GM18498 (cell line): ENCODE measurements around the gene RPS21.

ENCODE experiments used
- ATAC-seq: cut with Tn5 transposase; IDR thresholded peaks from one replicate; pipeline ENCODE4 v1.9.1; 2021; ENCODE audit warnings: mild to moderate bottlenecking, moderate library complexity; ENCODE audit not compliant: unreplicated experiment

The RPS21 gene

DNA sequence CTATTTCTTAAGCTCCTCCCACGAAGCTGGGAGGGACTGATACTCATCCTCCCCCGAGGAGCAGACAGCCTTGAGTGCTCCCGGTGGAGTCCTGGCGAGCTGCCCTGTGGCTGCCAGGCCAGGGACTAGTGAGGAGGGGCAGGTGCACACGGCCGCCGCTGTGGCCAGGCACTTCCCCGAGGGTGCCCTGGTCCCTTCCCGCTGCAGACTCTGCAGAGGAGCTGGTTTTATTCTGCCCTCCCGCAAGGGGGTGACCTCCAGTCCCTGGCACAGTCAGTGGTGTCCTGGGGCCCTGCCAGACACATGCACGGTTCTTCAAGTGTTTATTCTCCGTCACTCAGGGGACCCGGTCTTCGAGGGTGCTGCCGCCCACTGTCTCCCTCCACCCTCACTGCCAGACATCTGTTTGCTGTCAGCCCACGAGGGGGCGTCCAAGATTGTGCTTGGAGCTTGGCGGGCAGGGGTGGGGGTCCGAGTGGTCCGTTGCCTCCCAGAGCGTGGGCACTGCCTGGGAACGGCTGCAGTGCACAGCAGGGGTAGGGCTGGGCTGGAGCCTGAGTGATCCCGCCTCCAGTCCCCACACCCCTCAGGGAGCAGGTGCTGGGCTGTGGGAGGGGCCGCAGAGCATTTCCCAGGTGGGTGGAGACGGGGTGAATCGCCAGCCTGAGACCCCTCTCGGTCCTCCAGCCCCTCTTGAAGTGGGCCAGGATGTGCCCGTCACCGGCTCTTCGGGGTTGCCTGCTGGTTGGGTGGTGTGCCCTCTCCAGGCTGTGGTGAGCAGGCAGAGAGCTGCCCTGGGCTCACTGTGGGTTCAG lies 23.2 kb downstream of the RPS21 start:
- no peak for ATAC-seq

GRCh38 chr20:62410746-62411478 lies 24.0 kb downstream of the RPS21 start:
- no peak for ATAC-seq

DNA sequence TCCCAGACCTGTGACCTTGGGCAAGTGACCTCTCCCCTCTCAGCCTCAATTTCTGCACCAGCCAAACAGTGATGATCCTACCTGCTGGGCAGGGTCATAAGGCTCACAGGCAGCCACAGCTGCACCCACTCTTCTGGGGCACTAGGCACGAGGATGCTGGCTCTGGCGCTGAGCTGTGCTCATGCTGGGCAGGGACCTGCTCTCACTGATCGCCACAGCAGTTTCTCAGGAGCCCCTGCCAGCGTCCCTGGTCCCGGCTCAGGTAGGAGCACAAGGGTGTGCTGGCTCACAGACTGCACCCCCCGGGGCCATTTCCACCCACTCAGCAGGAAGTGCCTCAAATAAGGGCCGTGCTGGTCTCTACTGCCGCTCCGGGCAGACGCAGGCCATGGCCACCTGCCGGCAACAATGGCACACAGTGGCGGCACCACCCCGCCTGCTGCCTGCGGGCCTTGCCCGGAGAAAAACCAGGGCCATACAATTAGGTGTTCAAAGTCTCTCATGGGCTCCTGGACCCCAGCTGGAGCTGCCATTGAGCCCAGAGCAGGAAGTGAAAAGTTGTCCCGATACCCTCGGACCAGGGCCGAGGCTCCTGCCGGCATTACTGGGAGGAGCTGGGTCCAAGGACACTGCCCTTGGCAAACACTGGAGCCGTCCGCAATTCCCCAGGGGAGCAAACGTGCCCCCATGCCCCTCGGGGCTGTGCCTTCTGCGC lies 24.7 kb downstream of the RPS21 start:
- ATAC-seq: no peak

- no peak for ATAC-seq
Measured at GRCh38 chr20:62412194-62413024, 25.5 kb downstream of the RPS21 start.

DNA sequence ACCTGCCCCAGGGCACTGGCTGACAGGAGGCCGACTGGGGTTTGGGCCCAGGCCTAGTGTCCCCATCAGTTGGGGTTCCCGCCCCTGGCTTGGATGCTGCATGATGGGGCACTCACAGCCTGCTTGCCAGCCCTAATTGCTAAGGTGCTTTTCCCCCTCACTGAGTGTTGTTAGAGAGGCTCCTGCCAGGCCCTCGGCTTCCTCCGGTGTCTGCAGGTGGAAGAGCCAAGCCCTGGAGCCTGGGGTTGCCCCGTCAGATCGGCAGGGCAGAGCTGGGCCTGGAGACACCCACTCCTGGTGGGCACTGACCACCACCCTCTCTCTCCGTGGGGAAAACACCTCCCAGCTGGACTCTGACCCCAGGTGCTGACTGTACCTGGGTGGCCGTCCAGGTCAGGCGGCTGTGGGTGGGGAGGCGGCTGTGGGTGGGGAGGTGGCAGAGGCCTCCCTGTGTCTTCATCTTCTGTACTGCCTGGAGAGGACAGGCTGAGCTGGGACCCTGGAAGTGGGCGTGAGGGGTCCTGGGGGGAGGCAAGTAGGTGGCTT lies 26.2 kb downstream of the RPS21 start:
- no peak for ATAC-seq

DNA sequence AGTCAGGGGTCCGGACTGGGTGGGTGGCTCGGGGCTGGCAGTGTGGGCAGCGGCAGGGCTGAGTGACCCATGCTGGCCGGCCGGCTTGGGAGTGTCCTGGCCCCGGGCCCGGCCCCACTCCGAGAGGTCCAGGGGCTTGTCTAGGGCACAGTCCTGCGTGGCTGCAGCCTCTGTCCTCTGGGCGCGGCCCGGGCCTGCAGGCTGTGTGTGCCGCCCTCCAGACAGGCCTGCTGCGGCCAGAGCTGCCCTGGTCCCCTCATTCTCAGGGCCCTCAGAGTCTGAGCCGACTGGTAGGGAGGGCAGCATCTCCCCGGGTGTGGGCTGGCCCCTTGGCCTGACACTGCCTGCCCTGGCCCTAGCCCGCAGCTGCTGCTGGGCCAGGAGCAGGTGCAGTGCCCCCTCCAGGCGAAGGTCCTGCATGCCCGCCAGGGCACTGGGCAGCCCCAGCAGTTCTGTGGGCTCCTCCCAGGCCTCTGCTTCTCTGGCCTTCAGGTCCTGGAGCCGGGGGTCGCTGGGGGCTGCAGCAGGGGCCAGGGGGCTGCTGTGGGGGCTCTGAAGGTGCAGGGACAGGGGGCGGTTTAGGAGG lies 27.1 kb downstream of the RPS21 start:
- no peak for ATAC-seq

- no peak for ATAC-seq
Measured at GRCh38 chr20:62415354-62416111, 28.6 kb downstream of the RPS21 start.

DNA sequence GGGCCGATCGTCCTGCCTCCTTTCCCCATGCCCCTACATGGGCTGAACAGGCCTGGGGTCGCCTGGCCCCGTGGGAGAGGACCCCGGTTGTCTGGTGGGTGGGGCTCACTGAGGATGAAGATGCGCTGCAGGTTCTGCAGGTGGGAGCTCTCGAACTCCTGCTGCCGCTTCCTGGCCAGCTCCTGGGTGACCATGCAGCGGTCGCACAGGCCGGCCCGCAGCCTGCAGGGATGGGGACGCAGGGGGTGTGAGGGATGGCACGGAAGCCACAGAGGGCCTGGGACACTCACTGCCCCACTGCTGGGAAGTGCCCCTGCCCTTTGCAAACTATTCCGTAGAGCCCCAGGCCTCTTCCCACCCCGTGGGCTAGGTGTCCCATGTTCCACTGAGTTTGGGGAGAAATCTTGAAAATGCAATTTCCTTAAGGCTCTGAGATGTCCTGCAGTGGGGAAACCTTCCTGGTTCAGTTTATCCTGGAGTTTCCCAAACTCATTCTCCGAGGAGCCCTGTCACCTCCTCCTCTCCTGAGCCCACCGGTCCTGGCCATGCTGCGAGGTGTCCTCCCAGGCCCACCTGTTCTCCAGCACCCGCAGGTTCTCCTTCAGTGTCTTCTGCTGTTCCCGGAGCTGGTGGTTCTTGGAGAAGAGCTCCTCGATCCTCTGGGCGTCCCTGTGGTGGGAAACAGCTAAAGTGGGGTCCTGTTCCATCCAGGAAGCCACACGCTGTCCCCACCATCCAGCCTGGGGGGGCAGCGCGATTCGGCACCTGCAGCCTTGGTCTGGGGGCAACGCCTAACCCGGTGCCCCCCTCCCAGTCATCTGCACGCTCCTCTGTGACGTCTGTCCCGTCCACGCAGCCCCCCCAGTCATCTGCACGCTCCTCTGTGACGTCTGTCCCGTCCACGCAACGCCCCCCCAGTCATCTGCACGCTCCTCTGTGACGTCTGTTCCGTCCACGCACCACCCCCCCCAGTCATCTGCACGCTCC lies 30.0 kb downstream of the RPS21 start:
- no peak for ATAC-seq

DNA sequence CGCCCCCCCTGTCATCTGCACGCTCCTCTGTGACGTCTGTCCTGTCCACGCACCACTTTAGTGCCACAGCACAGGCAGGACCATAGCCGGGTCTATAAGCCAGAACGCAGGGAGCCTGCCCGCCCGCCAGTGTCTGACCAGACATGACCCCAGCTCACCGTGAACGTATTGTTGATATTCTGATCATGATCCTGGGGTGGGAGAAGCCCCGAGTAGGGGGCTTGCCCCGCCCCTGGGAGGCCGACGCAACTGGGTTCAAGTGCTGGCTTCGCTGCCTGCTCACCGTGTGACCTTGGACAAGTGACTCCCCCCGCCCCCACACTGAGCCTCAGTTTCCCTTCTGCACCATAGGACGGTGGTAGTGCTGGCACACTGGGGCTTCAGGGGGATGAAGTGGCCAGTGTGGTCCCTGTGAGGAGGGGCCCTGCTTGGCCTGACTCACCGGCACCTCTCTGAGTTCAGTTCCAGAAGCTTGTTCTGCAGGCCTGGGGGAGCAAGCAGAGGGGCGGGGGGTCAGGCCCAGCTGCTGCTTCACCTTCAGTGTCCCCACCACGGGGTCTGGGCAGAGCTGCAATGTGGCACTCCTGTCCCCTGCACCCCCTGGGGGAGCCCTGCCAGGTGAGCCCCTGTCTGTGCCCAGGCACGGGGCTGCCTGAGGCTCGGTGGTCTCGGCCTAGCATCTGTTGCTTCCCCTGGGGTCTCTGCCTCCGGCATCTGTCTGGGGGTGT lies 31.2 kb downstream of the RPS21 start:
- no peak for ATAC-seq

DNA sequence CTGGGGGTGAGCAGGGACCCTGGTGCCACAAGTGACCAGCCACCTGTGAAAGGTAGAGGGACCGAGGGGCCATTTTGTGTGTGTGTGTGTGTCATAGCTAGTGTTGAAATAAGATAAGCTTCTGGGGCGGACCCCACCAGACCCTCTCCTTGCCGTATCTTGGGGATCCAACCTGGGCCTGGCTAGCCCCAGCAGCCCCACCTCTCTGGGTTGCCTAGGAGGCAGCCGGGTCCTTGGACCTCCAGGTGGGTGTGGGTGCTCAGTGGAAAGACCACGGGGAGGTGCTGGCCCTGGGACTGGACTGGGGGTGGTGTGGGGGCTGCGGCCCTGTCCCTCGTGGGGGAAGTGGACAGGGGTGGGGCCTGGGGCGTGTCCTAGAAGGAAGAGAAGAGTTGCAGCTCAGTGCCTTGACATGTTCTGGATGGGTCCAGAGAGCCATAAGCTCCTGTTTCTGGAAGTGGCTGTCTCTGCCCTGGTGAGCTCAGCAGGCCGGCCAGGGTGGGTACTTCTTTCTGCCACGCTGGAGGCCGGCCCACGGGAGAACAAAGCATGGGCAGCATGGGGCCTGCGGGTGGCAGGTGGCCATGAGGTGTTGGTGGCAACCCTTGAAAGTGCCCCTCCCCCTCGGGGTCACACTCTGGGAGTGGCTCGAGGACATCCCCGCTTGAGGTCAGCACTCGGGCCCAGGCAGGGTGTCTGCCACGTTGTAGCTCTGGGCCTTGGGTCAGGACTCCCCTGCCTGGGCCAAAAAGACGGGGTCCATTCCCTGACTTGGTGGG lies 32.0 kb downstream of the RPS21 start:
- ATAC-seq: no peak

DNA sequence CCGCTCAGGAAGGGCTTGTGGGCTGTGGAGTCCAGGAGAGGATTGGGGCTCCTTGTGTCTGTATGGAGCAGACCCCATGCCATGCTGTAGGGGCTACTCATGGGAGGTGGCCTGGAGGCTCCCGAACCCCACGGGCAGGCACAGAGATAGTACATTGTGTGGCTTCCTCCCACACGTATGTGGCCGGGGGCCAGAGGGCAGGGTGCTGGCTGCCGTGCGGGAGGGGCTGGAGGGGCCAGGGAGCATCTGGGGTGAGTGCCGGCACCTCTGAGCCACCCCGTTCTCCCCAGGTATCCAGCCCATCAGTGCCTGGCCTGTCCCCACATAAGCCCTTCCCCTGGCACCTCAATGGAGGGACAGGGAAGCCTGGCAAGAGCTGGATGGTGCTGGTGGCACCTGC lies 32.9 kb downstream of the RPS21 start:
- no peak for ATAC-seq

GRCh38 chr20:62420846-62421715 lies 34.2 kb downstream of the RPS21 start:
- no peak for ATAC-seq

DNA sequence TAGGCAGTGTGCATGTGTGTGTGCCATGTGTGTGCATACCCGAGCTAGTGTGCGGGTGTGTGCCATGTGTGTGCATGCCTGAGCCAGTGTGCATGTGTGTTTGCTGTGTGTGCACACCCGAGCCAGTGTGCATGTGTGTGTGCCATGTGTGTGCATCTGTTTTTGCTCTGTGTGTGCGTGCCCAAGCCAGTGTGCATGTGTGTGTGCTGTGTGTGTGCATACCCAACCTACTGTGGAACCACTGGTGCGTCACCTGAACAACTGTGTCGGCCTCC lies 34.8 kb downstream of the RPS21 start:
- no peak for ATAC-seq

- no peak for ATAC-seq
Measured at GRCh38 chr20:62422636-62423325, 35.9 kb downstream of the RPS21 start.

DNA sequence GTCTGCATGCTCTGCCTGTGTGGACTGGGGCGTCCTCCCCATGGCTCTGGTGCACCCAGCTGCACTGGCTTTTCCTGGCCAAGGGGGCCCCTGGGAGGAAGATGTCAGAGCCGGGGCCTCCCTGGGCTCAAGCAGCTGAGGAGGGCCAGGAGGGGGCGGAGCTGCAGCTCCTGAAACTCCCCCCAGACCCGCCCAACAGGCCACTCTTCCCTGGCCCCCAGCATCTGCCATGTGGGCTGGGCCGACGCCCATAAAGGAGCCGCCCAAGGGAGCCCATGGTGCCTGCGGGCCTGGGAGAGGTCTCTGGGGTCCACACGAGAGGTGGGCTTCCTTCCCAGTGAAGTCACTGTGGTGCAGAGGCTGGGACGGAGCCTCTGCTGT lies 36.4 kb downstream of the RPS21 start:
- ATAC-seq: no peak
